Ammon's horn (tissue), 1 donor: ENCODE data around the gene ARHGEF4.

Experiments used
- DNase-seq: peaks from one replicate; pipeline ENCODE4 v3.0.0-alpha.2; 2016; ENCODE audit warnings: low spot score

The ARHGEF4 gene

DNA sequence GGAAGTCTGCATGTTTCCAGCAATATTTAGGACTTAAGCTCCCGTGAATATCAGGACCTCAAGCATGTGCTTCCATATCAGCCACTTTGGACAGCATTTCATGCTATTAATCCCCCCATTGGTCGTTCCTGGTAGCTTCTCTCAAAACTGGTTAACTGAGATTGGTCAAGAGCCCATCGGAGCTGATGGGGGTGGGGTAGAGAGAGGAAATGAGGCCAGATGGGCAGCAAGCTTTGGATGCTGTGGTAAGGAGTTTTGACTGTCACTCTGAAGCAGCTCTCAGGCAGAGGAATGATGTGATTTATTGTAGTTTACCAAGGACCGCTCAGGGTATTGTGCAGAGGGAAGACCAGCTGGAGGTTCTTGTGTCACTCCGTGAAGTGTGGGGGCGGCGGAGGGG is 174.8 kb downstream of the ARHGEF4 start:
- no peak for DNase-seq

DNA sequence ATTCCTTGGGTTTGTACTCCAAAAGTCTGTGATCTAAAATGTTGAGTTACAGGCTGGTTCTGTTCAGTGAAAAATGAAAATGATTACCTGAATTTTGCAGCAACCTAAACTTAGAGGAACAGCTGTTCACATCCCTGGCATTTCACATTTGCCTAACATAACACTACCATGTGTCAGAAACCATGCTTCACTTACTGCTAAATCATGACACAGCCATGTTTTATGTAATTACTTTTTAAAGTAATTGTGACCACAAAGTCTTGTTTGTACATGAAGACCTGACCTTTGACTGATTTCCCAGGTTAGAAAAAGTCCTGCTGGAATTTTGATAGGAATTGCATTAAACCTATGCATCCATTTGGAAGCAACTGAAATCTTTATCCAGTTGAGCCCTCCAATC is 177.4 kb downstream of the ARHGEF4 start:
- no peak for DNase-seq

DNA sequence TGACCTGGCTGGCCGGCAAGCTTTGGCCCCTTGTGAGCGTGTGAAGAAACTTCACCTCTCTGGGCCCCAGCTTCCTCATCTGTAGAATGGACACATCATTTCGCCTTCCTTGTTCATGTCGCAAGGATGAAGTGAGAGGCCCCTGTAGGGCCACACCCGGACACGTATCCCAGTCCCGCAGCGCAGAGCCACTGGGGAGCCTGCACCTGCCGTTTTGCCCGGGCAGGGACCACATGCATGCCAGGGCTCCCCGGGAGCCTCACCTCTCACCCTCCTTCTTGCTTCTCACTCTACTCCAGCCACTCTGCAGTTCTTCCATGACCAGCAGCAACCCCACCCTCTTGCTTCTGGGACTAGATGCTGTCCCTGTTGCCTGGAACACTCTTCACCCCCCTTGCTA is 179.1 kb downstream of the ARHGEF4 start:
- no peak for DNase-seq

- DNase-seq, result no peak
Observed at GRCh38 chr2:131016826-131017741, 180.4 kb downstream of the ARHGEF4 start.

GRCh38 chr2:131022731-131023130 is 186.0 kb downstream of the ARHGEF4 start:
- DNase-seq, result no peak

DNA sequence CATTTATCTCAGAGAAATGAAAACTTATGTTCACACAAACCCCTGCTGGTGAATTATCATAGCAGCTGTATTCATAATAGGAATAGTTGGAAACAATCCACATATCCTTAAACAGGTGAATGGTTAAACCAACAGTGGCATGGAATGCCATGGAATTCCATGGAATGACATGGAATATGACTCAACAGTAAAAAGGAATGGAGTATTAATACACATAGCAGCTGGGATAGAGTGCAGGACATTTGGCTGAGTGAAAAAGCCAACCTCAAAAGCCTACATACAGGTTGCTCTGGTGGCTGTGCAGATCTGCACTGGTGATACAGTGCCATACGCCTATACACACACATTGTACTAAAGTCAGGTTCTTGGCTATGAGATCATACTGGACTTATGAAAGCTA is 187.0 kb downstream of the ARHGEF4 start:
- no peak for DNase-seq

DNA sequence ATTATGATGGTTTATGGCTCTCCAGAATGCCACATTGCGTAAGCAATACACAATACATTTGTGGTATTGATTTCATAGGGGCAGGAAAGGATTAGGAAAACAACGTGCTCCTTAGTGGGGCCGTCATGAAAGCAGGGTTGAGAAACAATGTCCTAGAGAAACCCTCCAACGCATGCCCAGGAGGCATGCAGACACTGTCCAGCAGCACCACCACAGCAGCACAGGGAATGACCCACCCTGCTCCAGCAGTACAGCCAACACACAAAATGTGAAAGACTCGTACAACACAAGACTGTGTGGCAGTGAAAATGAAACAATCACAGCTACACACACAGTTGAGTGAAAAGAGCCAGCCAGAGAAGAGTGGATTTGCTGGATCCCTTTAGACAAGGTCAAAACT is 190.2 kb downstream of the ARHGEF4 start:
- no peak for DNase-seq

GRCh38 chr2:131027566-131028528 is 191.1 kb downstream of the ARHGEF4 start:
- DNase-seq, result no peak

DNA sequence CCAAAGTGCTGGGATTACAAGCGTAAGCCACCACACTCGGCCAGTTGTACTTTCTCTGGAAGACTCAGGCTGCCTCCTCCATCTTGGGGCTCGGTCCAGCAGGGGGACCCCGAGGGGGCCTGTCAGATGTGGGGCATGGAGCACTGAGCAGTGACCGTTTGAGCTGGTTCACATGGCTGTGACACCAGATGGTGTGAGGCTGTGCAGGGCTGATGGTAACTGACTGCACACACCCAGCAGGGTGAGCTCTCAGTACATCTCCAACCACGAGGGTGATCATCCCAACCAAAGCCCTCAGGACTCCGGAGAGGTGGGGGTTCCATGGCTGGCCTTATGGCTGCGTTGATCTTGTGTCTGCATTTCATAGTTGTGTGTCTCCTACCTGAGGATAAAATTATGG is 193.1 kb downstream of the ARHGEF4 start:
- no peak for DNase-seq

DNA sequence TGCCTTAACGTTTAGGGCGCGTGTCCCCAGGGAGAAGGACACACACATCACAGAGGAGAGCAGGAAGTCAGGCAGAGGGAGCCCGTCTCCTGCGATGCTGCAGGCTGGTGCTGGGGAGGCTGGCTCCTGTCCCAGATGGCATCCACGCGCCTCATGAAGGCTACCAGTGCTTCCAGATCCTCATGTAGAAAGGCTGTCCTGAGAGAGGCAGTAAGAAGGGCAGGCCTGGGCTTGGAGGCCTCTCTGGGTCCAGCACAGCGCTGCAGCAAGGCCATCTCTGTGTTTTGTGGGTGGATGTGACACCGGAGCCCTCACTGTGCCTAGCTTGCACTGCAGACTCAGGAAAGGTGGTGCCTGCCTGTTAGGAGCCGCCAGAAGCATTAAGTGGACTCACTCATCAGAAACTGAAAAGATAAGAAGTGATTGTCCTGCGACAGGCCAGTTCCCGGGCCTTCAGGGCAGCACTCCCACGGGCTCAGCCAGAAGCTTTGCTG is 193.8 kb downstream of the ARHGEF4 start:
- peak; percentile 93 for DNase-seq

- DNase-seq, result no peak
Observed at GRCh38 chr2:131031431-131031841, 194.7 kb downstream of the ARHGEF4 start.

- no peak for DNase-seq
Observed at GRCh38 chr2:131031875-131032274, 195.2 kb downstream of the ARHGEF4 start.

GRCh38 chr2:131032393-131032836 is 195.7 kb downstream of the ARHGEF4 start:
- DNase-seq, result no peak

GRCh38 chr2:131033786-131034121 is 197.0 kb downstream of the ARHGEF4 start:
- no peak for DNase-seq

GRCh38 chr2:131034122-131035051 is 197.7 kb downstream of the ARHGEF4 start:
- peak; percentile 67 for DNase-seq

- DNase-seq, result no peak
Observed at GRCh38 chr2:131035112-131035825, 198.6 kb downstream of the ARHGEF4 start.

DNA sequence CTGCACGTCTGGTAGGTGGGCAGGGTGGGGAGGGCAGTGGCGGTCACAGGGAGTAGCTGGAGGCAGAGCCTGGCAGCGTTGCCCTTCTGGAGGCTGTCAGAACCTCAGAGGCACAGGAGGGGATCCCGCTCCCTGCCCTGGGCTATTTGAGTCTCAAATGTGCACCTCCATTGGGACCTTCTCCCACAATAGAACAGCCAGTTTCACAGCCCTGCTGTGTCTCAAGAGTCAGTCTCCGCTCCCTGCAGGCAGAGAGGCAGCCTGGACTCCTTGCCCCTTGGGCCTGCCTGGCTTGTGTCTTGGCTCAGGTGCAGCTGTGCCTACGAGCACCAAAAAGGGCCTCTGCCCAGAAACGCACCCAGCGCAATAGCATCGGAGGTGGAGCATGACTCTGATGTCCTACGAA is 199.1 kb downstream of the ARHGEF4 start:
- DNase-seq, result no peak

GRCh38 chr2:131036269-131036668 is 199.6 kb downstream of the ARHGEF4 start:
- DNase-seq, result no peak

DNA sequence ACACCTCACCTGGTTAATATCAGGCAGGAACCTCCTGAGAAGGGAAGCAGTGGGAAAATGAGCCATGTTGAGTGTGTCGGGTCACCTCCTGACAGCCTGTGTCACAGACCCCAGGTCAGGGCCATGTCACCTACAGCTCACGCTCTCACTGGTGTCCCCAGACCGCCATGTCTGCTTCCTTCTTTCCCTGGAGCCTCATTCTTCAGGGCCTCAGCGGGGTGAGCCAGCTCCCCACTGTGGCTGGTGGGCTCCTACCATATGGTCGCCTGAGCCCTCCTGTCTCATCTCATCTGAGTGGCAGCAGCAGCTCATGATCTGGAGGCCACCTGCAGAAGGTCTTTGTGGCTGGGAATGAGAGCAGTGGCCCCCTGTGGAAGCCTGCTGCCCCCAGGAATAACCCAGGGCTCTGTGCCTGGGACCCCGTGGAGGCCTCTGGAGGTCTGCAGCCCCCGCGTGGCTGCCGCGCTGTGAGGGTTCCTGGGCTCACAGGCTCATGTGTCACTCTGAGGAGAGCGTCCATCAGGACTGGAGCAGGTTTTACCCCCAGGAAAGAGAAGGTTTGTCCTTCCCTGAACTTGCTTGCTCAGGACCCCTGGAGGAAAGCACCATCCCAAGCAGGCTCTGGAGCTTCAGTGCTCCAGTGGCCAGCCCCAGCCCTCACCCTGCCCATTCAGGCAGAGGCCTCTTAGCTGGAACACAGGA is 200.1 kb downstream of the ARHGEF4 start:
- no peak for DNase-seq
